ENCODE results near the gene CLSTN2.

The CLSTN2 gene

GRCh38 chr3:140470211-140470610 lies 535.2 kb downstream of the CLSTN2 start:
- H3K4me3 ChIP-seq (ENCODE audit: low read length), result no peak overlapping the region
- H3K27me3 ChIP-seq (ENCODE audit: control insufficient read depth, low read length), result no peaks in the 10 kb centered on the region; the same call in 1 of the 2 replicates
- H3K79me2 ChIP-seq (ENCODE audit: control insufficient read depth, low read length), result no peaks in the 10 kb centered on the region
- H4K20me1 ChIP-seq (ENCODE audit: control insufficient read depth, insufficient read depth, low read depth, low read length), result no peaks in the 10 kb centered on the region
- no peak overlapping the region for H3K27ac ChIP-seq (ENCODE audit: low read depth, low read length)
- TF ChIP-seq, protein P1, sequence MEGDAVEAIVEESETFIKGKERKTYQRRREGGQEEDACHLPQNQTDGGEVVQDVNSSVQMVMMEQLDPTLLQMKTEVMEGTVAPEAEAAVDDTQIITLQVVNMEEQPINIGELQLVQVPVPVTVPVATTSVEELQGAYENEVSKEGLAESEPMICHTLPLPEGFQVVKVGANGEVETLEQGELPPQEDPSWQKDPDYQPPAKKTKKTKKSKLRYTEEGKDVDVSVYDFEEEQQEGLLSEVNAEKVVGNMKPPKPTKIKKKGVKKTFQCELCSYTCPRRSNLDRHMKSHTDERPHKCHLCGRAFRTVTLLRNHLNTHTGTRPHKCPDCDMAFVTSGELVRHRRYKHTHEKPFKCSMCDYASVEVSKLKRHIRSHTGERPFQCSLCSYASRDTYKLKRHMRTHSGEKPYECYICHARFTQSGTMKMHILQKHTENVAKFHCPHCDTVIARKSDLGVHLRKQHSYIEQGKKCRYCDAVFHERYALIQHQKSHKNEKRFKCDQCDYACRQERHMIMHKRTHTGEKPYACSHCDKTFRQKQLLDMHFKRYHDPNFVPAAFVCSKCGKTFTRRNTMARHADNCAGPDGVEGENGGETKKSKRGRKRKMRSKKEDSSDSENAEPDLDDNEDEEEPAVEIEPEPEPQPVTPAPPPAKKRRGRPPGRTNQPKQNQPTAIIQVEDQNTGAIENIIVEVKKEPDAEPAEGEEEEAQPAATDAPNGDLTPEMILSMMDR (IDR thresholded peaks at IDR 0.05; ENCODE audit: low read depth, low read length, poor library complexity, severe bottlenecking), result no peak
- TF ChIP-seq EZH2phosphoT487 (IDR thresholded peaks at IDR 0.05; ENCODE audit: borderline replicate concordance, low read length), result no peak
- no peaks in the 10 kb centered on the region for H3K9me2 ChIP-seq (replicated peaks; ENCODE audit: control insufficient read depth, low read length)
- no peaks in the 10 kb centered on the region for H3K36me3 ChIP-seq (ENCODE audit: control insufficient read depth, low read length)
- H3K9me3 ChIP-seq (ENCODE audit: control insufficient read depth, insufficient read depth, low read length), result no peaks in the 10 kb centered on the region
- no peaks in the 10 kb centered on the region for H3F3A ChIP-seq (ENCODE audit: control insufficient read depth, insufficient read depth)
- no peak overlapping the region for H3K4me2 ChIP-seq (ENCODE audit: low read length)
- H3K4me1 ChIP-seq (ENCODE audit: control insufficient read depth, low read length), result no peaks in the 10 kb centered on the region

DNA sequence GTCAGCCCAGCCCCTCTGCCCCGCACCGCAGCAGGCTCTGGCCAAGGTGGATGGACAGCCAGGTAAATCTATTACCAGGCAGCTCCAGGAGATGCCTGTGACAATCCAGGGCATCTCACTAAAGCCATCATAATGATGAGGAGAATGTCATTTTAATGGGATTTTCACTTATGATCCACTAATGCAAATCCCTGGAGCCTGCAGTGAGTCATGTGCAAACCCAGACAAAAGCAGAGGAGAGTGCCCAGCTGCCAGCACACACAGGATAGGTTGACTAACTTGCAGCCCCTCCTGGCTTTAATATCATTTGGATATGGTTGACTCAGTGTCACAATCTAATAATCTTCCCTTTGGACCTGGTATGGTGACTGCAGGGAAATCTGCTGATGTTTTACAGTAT lies 536.0 kb downstream of the CLSTN2 start:
- H3K9me2 ChIP-seq (replicated peaks; ENCODE audit: control insufficient read depth, low read length), result no peaks in the 10 kb centered on the region
- H3K9me3 ChIP-seq (ENCODE audit: control insufficient read depth, insufficient read depth, low read length), result no peaks in the 10 kb centered on the region
- H3K27ac ChIP-seq (ENCODE audit: low read depth, low read length), result no peak overlapping the region
- no peaks in the 10 kb centered on the region for H4K20me1 ChIP-seq (ENCODE audit: control insufficient read depth, insufficient read depth, low read depth, low read length)
- no peaks in the 10 kb centered on the region for H3K79me2 ChIP-seq (ENCODE audit: control insufficient read depth, low read length)
- H3K4me3 ChIP-seq (ENCODE audit: low read length), result no peak overlapping the region
- no peaks in the 10 kb centered on the region for H3K4me1 ChIP-seq (ENCODE audit: control insufficient read depth, low read length)
- no peaks in the 10 kb centered on the region for H3F3A ChIP-seq (ENCODE audit: control insufficient read depth, insufficient read depth)
- no peaks in the 10 kb centered on the region for H3K36me3 ChIP-seq (ENCODE audit: control insufficient read depth, low read length)
- TF ChIP-seq, protein P1 (IDR thresholded peaks at IDR 0.05; ENCODE audit: low read depth, low read length, poor library complexity, severe bottlenecking), result no peak
- no peak for TF ChIP-seq EZH2phosphoT487 (IDR thresholded peaks at IDR 0.05; ENCODE audit: borderline replicate concordance, low read length)
- H3K4me2 ChIP-seq (ENCODE audit: low read length), result no peak overlapping the region
- no peaks in the 10 kb centered on the region; the same call in 1 of the 2 replicates for H3K27me3 ChIP-seq (ENCODE audit: control insufficient read depth, low read length)

GRCh38 chr3:140472306-140473020 lies 537.5 kb downstream of the CLSTN2 start:
- H3K79me2 ChIP-seq (ENCODE audit: control insufficient read depth, low read length), result no peaks in the 10 kb centered on the region
- H3K4me2 ChIP-seq (ENCODE audit: low read length), result no peak overlapping the region
- H3K27ac ChIP-seq (ENCODE audit: low read depth, low read length), result no peak overlapping the region
- TF ChIP-seq, protein P1 (IDR thresholded peaks at IDR 0.05; ENCODE audit: low read depth, low read length, poor library complexity, severe bottlenecking), result no peak
- no peak for TF ChIP-seq EZH2phosphoT487 (IDR thresholded peaks at IDR 0.05; ENCODE audit: borderline replicate concordance, low read length)
- H4K20me1 ChIP-seq (ENCODE audit: control insufficient read depth, insufficient read depth, low read depth, low read length), result no peaks in the 10 kb centered on the region
- no peaks in the 10 kb centered on the region for H3K36me3 ChIP-seq (ENCODE audit: control insufficient read depth, low read length)
- H3K9me3 ChIP-seq (ENCODE audit: control insufficient read depth, insufficient read depth, low read length), result no peaks in the 10 kb centered on the region
- H3K9me2 ChIP-seq (replicated peaks; ENCODE audit: control insufficient read depth, low read length), result no peaks in the 10 kb centered on the region
- no peak overlapping the region for H3K4me3 ChIP-seq (ENCODE audit: low read length)
- no peaks in the 10 kb centered on the region for H3K4me1 ChIP-seq (ENCODE audit: control insufficient read depth, low read length)
- H3F3A ChIP-seq (ENCODE audit: control insufficient read depth, insufficient read depth), result no peaks in the 10 kb centered on the region
- no peaks in the 10 kb centered on the region for H3K27me3 ChIP-seq (ENCODE audit: control insufficient read depth, low read length)

All from DOHH2 (cell line).